GM12878 (cell line): ENCODE results near the gene ATF2. TPM values are rescaled to one million over a fixed set of nuclear protein-coding genes. Genes with fewer than 3 reads are reported as not detected.

ENCODE experiments used
- ATAC-seq: fragments of 200-7000 bp; cut with Tn5 transposase; 3 replicates; pipeline ENCODE4 v1.9.1; 2020; ENCODE audit warnings: mild to moderate bottlenecking, moderate library complexity
- BruUV-seq: library from RNA; stranded (reverse); fragments of 400-500 nt; replicated peaks from 2 replicates; lab custom pipeline; 2021; lab: Mats Ljungman, UMichigan
- CTCF ChIA-PET: fragments of 300-600 bp; sonication (Branson Sonifier 250); formaldehyde crosslinking; extraction: SDS; loops from one replicate; lab custom pipeline; 2021; ENCODE audit warnings: inconsistent platforms; lab: Yijun Ruan, JAX
- POLR2A ChIA-PET: fragments of 350-600 bp; formaldehyde crosslinking; extraction: SDS; loops from one replicate; lab custom pipeline; 2021; ENCODE audit warnings: inconsistent platforms; lab: Charles Lee
- RAD21 ChIA-PET: fragments of 300-600 bp; sonication (Branson Sonifier 250); formaldehyde crosslinking; loops from one replicate; lab custom pipeline; 2023; ENCODE audit warnings: antibody characterized with exemption; ENCODE audit not compliant: unreplicated experiment; lab: Charles Lee
- SMC1A ChIA-PET: fragments of 300-600 bp; sonication (Branson Sonifier 250); formaldehyde crosslinking; loops from one replicate; lab custom pipeline; 2023; ENCODE audit not compliant: unreplicated experiment, uncharacterized antibody; lab: Charles Lee
- DNase-seq: peaks from one replicate; pipeline ENCODE4 v3.0.0-alpha.2; 2011; ENCODE audit warnings: low read depth, low spot score
- FAIRE-seq: peaks from 3 replicates; lab custom pipeline; 2011; peaks lifted over from hg19 to GRCh38; lab: Jason Lieb, UNC
- H2AFZ ChIP-seq: 2 replicates; pipeline ENCODE4 v1.6.0; 2011; ENCODE audit warnings: low read depth, low read length, control low read depth; ENCODE audit not compliant: control insufficient read depth
- H3K27ac ChIP-seq: 2 replicates; pipeline ENCODE4 v1.5.1; 2011; ENCODE audit warnings: control low read depth; ENCODE audit not compliant: control insufficient read depth, insufficient read depth
- H3K27me3 ChIP-seq, 2 experiments: replicated peaks in 1 of 2; 2 replicates each; pipeline versions ENCODE4 v1.6.0 to v1.6.1; 2011; ENCODE audit warnings: low read length in 1 of 2; ENCODE audit not compliant: control insufficient read depth in 2 of 2, insufficient read depth in 2 of 2
- H3K36me3 ChIP-seq, 2 experiments: 2 replicates each; pipeline ENCODE4 v1.5.1; 2011; ENCODE audit warnings: low read length in 1 of 2; ENCODE audit not compliant: control insufficient read depth in 2 of 2, insufficient read depth in 2 of 2
- H3K4me1 ChIP-seq: 2 replicates; pipeline ENCODE4 v1.6.1; 2011; ENCODE audit warnings: mild to moderate bottlenecking, low read length, moderate library complexity, mixed read lengths; ENCODE audit not compliant: control insufficient read depth, insufficient read depth
- H3K4me2 ChIP-seq: 2 replicates; pipeline ENCODE4 v1.6.0; 2011; ENCODE audit warnings: control low read depth; ENCODE audit not compliant: control insufficient read depth, insufficient read depth
- H3K4me3 ChIP-seq: fragments of 200-600 bp; sonication (generic); 2 replicates; pipeline ENCODE4 v1.5.1; 2016
- H3K79me2 ChIP-seq: 2 replicates; pipeline ENCODE4 v1.6.0; 2011; ENCODE audit warnings: low read length; ENCODE audit not compliant: control insufficient read depth, insufficient read depth
- H3K9ac ChIP-seq: 2 replicates; pipeline ENCODE4 v1.8.0; 2011; ENCODE audit warnings: low read length, control low read depth, mixed read lengths; ENCODE audit not compliant: control insufficient read depth, insufficient read depth
- H3K9me3 ChIP-seq: replicated peaks from 3 replicates; pipeline ENCODE4 v1.5.1; 2011; ENCODE audit warnings: mild to moderate bottlenecking, low read length; ENCODE audit not compliant: control insufficient read depth, insufficient read depth
- H4K20me1 ChIP-seq: 2 replicates; pipeline ENCODE4 v1.6.0; 2011; ENCODE audit not compliant: control insufficient read depth, insufficient read depth
- ESRRA ChIP-seq: IDR thresholded peaks from 2 replicates; pipeline ENCODE4 v1.6.1; 2012; ENCODE audit warnings: mild to moderate bottlenecking, low read length, improper control_type of control experiment
- FOS ChIP-seq: IDR thresholded peaks from 3 replicates; pipeline ENCODE4 v1.6.1; 2011; ENCODE audit warnings: borderline replicate concordance; ENCODE audit not compliant: insufficient read length; ENCODE audit errors: extremely low read depth
- KAT2A ChIP-seq: conservative IDR thresholded peaks from 2 replicates; pipeline ENCODE4 v1.6.1; 2011; ENCODE audit warnings: low read depth, low read length; ENCODE audit not compliant: control insufficient read depth
- KLF5 ChIP-seq: fragments of 450-650 bp; IDR thresholded peaks from 2 replicates; pipeline ENCODE4 v1.6.1; 2014; ENCODE audit warnings: mild to moderate bottlenecking; ENCODE audit not compliant: partially characterized antibody
- NBN ChIP-seq: fragments of 450-650 bp; IDR thresholded peaks from 2 replicates; pipeline ENCODE4 v1.6.1; 2016
- NKRF ChIP-seq: fragments of 450-650 bp; conservative IDR thresholded peaks from 2 replicates; pipeline ENCODE4 v1.6.1; 2017; ENCODE audit warnings: mild to moderate bottlenecking, moderate library complexity
- PRDM15 ChIP-seq: fragments of 450-650 bp; formaldehyde crosslinking; IDR thresholded peaks from 2 replicates; pipeline ENCODE4 v1.4.0; 2020; ENCODE audit warnings: mild to moderate bottlenecking, moderate library complexity
- RB1 ChIP-seq: fragments of 450-650 bp; formaldehyde crosslinking; IDR thresholded peaks from 2 replicates; pipeline ENCODE4 v1.6.1; 2017; ENCODE audit warnings: mild to moderate bottlenecking, borderline replicate concordance
- SMAD5 ChIP-seq: IDR thresholded peaks from 2 replicates; pipeline ENCODE4 v1.6.1; 2016; ENCODE audit warnings: antibody characterized with exemption, low read depth
- YY1 ChIP-seq: IDR thresholded peaks from 2 replicates; pipeline ENCODE4 v1.6.1; 2011; ENCODE audit warnings: low read depth, mild to moderate bottlenecking, low read length
- WGBS: methylation state at CpG from one replicate; pipeline ENCODE4 v1.1.6; 2016; ENCODE audit warnings: low lambda C conversion rate; ENCODE audit not compliant: insufficient replicate concordance, insufficient coverage; ENCODE audit errors: missing lambda C conversion rate; 5-methylcytosine and 5-hydroxymethylcytosine counted together
- in situ Hi-C: fragments of 300-500 bp; cut with MboI; formaldehyde crosslinking; loops from 9 replicates; pipeline ENCODE4 v1.14.3; 2018; ENCODE audit warnings: mixed read lengths
- intact Hi-C: fragments of 100-400 bp; cut with micrococcal nuclease; formaldehyde crosslinking; loops from one replicate; pipeline ENCODE4 v1.14.2; 2022; ENCODE audit not compliant: unreplicated experiment
- polyA plus RNA-seq, 11 experiments: library from polyadenylated mRNA; depleted of rRNA in 4 of 11; unstranded in 6 of 11; stranded (reverse) in 5 of 11; fragments of >200 nt; fragmentation: Nextera tagmentation in 4 of 11; fragmentation: Illumina TruSeq in 1 of 11; extraction: Ambion mirVana in 4 of 11; extraction: Trizol in 1 of 11; gene quantifications; 1 replicate in 1 of 11; 2 replicates in 10 of 11; pipeline versions ENCODE4 v1.2.1 to v1.2.3, GENCODE V29; 2011 to 2016; ENCODE audit warnings: inconsistent platforms in 2 of 11, missing spikeins in 2 of 11, low read depth in 1 of 11
- total RNA-seq, 4 experiments: library from RNA; depleted of rRNA in 3 of 4; stranded (reverse); fragments of >200 nt in 3 of 4; fragmentation: Illumina TruSeq in 1 of 4; extraction: Trizol in 1 of 4; gene quantifications; 2 replicates each; pipeline versions ENCODE4 v1.2.1 to v1.2.3, GENCODE V29; 2013 to 2021

Gene ATF2
- total and polyA plus RNA-seq, 10 of the 15 experiments (the other 5 are each of a cell fraction or from before 2014, with no cell fraction given): 10.3 to 78.0 (median 36.0) TPM

GRCh38 chr2:175103191-175103590, 64.8 kb downstream of the ATF2 start:
- Histone ChIP-seq H4K20me1 (no peaks in the 10 kb centered on the region), H3K36me3 (peaks cover 0 to 9% of the 10 kb centered on the region in 2 experiments; a peak in 2 of 4 replicates), H3K9ac (no peak overlapping the region), H3K27ac (no peak overlapping the region), H3K79me2 (no peaks in the 10 kb centered on the region), H3K4me1 (no peaks in the 10 kb centered on the region), H3K4me2 (no peak overlapping the region), H3K27me3 (no peaks in the 10 kb centered on the region), H3K9me3 (no peaks in the 10 kb centered on the region), H2AFZ (no peak overlapping the region), H3K4me3 (no peak overlapping the region)
- BruUV-seq: no TSS peak
- in situ Hi-C loops: no loop called here
- CTCF ChIA-PET: interaction anchor here (0.6 to 4.0 kb wide), 2 partner anchors 23 to 84 kb away, joined by 3 to 14 read pairs; no protein-coding TSS in a partner anchor
- DNase-seq (no peak), FAIRE-seq (no peak), ATAC-seq (no peak)
- intact Hi-C loops: no loop called here
- RAD21 ChIA-PET: no interaction called here
- SMC1A ChIA-PET: interaction anchor here (1.2 to 2.7 kb wide), 4 partner anchors 9 to 75 kb away, joined by 3 to 10 read pairs (median 4); no protein-coding TSS in a partner anchor
- POLR2A ChIA-PET: no interaction called here
- 92% methylated on average over 1 of the region's 1 CpG for WGBS
- TF ChIP-seq KLF5: no peak
- no peak for TF ChIP-seq KAT2A
- no peak for TF ChIP-seq ESRRA
- TF ChIP-seq SMAD5: no peak
- no peak for TF ChIP-seq FOS
- no peak for TF ChIP-seq RB1
- TF ChIP-seq YY1: no peak
- TF ChIP-seq PRDM15 (CRISPR knock-in tag): no peak
- no peak for TF ChIP-seq NBN
- TF ChIP-seq NKRF: no peak
- TF ChIP-seq, all 136 proteins: peak for 0
